Measurements from ENCODE around the gene POLR3B. TPM values are rescaled to one million over a fixed set of nuclear protein-coding genes. Genes with fewer than 3 reads are reported as not detected.

Gene POLR3B
- total RNA-seq, 6 donors from 2014 or later: 7.2 to 14.7 (median 10.6) TPM

DNA sequence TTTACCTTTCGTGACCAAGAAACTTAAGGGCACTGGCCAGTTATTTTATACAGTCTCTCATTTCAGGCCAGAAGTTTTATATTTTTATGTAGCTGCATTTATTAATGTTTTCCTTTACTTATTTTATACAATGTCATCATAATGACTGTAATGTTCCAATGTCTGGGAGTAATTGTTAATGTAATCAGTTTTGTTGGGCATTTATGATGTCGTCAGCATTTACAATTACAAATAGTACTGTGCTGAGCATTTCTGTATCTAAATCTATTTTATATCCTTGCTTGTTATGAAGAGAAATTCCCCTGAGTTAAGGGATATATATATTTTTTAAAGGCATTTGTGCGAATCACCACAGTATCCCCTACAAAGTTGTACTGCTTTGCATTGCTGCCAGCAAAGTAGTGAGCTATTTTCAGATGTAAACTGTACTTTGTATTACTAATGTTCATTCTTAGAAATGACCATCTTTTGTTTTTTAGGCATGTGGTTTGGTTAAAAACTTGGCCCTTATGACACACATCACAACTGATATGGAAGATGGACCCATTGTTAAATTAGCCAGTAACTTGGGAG, 74.4 kb downstream of the POLR3B start:
- H3K9me3 ChIP-seq: no peaks in the 10 kb centered on the region
- no peak overlapping the region for H3K27ac ChIP-seq
- H3K27me3 ChIP-seq: no peaks in the 10 kb centered on the region
- H3K4me3 ChIP-seq: no peak overlapping the region
- no peaks in the 10 kb centered on the region for H3K4me1 ChIP-seq
- WGBS, 2 donors: 89 to 97% methylated on average over 3 of the region's 3 CpGs
- no peak for DNase-seq
- no peak for ATAC-seq (ENCODE audit: low FRiP score in 2 of 2)
- no peak for TF ChIP-seq EP300 (IDR thresholded peaks at IDR 0.05)
- no peak for TF ChIP-seq POLR2A (IDR thresholded peaks at IDR 0.05)
- TF ChIP-seq POLR2AphosphoS5 (IDR thresholded peaks at IDR 0.05): no peak
- TF ChIP-seq, protein P1, sequence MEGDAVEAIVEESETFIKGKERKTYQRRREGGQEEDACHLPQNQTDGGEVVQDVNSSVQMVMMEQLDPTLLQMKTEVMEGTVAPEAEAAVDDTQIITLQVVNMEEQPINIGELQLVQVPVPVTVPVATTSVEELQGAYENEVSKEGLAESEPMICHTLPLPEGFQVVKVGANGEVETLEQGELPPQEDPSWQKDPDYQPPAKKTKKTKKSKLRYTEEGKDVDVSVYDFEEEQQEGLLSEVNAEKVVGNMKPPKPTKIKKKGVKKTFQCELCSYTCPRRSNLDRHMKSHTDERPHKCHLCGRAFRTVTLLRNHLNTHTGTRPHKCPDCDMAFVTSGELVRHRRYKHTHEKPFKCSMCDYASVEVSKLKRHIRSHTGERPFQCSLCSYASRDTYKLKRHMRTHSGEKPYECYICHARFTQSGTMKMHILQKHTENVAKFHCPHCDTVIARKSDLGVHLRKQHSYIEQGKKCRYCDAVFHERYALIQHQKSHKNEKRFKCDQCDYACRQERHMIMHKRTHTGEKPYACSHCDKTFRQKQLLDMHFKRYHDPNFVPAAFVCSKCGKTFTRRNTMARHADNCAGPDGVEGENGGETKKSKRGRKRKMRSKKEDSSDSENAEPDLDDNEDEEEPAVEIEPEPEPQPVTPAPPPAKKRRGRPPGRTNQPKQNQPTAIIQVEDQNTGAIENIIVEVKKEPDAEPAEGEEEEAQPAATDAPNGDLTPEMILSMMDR (IDR thresholded peaks at IDR 0.05): no peak
- H3K36me3 ChIP-seq: peaks cover 6 to 61% (median 10%) of the 10 kb centered on the region in 4 donors

DNA sequence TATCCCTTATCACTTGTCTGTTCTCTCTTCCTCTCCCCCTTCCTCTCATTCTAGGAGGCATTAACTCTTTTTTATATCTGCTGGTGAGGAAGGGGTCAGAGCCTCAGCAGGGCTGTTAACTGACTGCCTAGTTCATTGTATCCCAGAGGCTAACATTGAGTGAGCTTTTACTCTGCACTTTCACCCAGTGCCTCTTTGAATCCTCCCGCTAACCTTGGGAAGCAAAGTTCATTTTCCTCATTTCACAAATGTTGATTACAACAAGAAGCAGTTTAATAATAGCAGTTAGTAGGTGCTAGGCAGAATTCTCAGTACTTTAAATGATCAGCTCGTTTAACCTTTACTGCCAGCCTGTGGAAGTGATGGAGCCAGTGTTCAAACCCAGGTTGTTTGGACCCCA, 75.5 kb downstream of the POLR3B start:
- DNase-seq (no peak), ATAC-seq (ENCODE audit: low FRiP score in 2 of 2) (no peak)
- TF ChIP-seq EP300 (IDR thresholded peaks at IDR 0.05) (no peak), POLR2AphosphoS5 (IDR thresholded peaks at IDR 0.05) (no peak), POLR2A (IDR thresholded peaks at IDR 0.05) (no peak)
- TF ChIP-seq, protein P1 (IDR thresholded peaks at IDR 0.05): no peak
- Histone ChIP-seq H3K4me3 (no peak overlapping the region), H3K27me3 (no peaks in the 10 kb centered on the region), H3K4me1 (no peaks in the 10 kb centered on the region), H3K9me3 (no peaks in the 10 kb centered on the region), H3K27ac (no peak overlapping the region), H3K36me3 (peaks cover 8 to 68% (median 17%) of the 10 kb centered on the region in 4 donors)
- 88 to 98% methylated on average over 2 of the region's 2 CpGs for WGBS, 2 donors

DNA sequence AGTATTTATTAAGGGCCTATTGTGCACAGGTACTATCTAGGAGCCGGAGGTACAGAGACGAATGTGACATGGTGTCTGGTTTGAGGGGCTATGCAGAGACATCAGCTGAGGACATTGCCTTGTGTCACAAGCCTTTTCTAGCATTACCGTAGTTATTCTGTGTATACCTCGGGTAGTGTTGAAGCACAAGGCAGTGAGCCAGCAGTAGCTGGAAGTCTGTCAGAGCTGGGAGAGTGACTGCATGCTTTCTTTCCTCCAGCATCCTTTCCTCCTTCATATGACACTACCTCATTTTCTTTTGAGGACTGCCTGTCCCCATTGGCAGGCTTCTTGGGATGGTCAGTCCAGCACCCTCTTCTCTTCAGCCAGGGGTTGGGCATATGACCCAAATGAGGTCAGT, 77.0 kb downstream of the POLR3B start:
- no peaks in the 10 kb centered on the region for H3K27me3 ChIP-seq
- DNase-seq: no peak
- WGBS, 2 donors: 94% methylated on average over 4 of the region's 4 CpGs
- H3K9me3 ChIP-seq: no peaks in the 10 kb centered on the region
- no peak for TF ChIP-seq EP300 (IDR thresholded peaks at IDR 0.05)
- TF ChIP-seq POLR2AphosphoS5 (IDR thresholded peaks at IDR 0.05): no peak
- no peak for TF ChIP-seq POLR2A (IDR thresholded peaks at IDR 0.05)
- TF ChIP-seq, protein P1 (IDR thresholded peaks at IDR 0.05): no peak
- H3K4me3 ChIP-seq: no peak overlapping the region
- H3K36me3 ChIP-seq: peaks cover 15 to 71% (median 21%) of the 10 kb centered on the region in 4 donors
- ATAC-seq (ENCODE audit: low FRiP score in 2 of 2): no peak
- no peaks in the 10 kb centered on the region for H3K4me1 ChIP-seq
- H3K27ac ChIP-seq: no peak overlapping the region

DNA sequence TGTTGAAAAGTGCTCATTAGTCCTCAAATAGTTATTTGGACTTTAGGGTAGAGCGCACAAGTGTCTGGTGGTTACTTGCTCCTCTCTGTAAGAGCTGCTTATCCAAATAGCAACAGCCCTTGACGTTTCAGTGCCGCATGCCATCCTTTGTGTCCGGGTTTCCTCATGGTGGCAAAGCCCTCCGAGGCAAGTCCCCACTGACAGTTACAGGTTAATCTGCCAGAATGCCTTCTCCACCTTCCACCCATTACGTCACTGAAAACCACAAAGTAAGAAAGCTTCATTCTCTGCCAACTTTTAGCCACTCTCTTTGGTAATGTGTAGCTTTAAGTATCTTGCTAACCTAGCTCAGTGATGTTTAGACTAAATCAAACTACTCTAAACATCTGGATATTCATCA, 78.6 kb downstream of the POLR3B start:
- Histone ChIP-seq H3K4me1 (no peaks in the 10 kb centered on the region), H3K27me3 (no peaks in the 10 kb centered on the region), H3K36me3 (peaks cover 15 to 77% (median 22%) of the 10 kb centered on the region in 4 donors), H3K4me3 (no peak overlapping the region), H3K27ac (no peak overlapping the region), H3K9me3 (no peaks in the 10 kb centered on the region)
- ATAC-seq (ENCODE audit: low FRiP score in 2 of 2) (no peak), DNase-seq (no peak)
- TF ChIP-seq POLR2AphosphoS5 (IDR thresholded peaks at IDR 0.05): no peak
- TF ChIP-seq, protein P1 (IDR thresholded peaks at IDR 0.05): no peak
- TF ChIP-seq POLR2A (IDR thresholded peaks at IDR 0.05): no peak
- TF ChIP-seq EP300 (IDR thresholded peaks at IDR 0.05): no peak
- 62 to 66% methylated on average over 6 of the region's 6 CpGs for WGBS, 2 donors

DNA sequence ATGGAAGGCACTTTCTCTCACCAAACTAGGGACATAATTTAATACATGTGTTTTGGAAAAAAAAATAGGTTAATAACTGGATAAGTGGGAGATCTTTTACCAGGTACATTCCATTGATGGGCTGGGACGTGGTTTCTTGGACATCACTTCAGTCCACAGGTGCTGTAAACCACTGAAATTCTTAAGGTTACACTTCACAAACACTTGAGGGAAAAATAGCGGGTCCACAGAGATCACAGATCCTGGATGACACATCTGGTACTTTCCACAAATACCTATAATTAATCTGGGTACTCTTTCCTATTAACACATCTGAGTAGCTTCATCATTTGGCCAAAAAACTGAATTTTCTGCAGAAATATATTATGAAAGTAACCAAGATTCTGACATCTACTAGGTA, 85.0 kb downstream of the POLR3B start:
- TF ChIP-seq POLR2AphosphoS5 (IDR thresholded peaks at IDR 0.05): no peak
- no peak for TF ChIP-seq EP300 (IDR thresholded peaks at IDR 0.05)
- TF ChIP-seq, protein P1 (IDR thresholded peaks at IDR 0.05): no peak
- TF ChIP-seq POLR2A (IDR thresholded peaks at IDR 0.05): no peak
- 78% methylated on average over 2 of the region's 2 CpGs for WGBS, 2 donors
- Histone ChIP-seq H3K27ac (no peak overlapping the region), H3K27me3 (no peaks in the 10 kb centered on the region), H3K4me1 (no peaks in the 10 kb centered on the region), H3K9me3 (no peaks in the 10 kb centered on the region), H3K36me3 (peaks cover 8 to 45% (median 16%) of the 10 kb centered on the region in 4 donors), H3K4me3 (no peak overlapping the region)
- no peak for DNase-seq
- ATAC-seq (ENCODE audit: low FRiP score in 2 of 2): no peak
